Measurements from ENCODE around the gene TPM1. TPM values are rescaled to one million over a fixed set of nuclear protein-coding genes. Genes with fewer than 3 reads are reported as not detected.

TPM1 gene
- total and polyA plus RNA-seq, 2 experiments from 2014 or later, result 291 to 353 TPM

- WGBS (ENCODE audit: low lambda C conversion rate, missing lambda C conversion rate), result 51% methylated on average over 4 of the region's 4 CpGs
- no peaks in the 10 kb centered on the region for H3K27me3 ChIP-seq
- H2AFZ ChIP-seq, result no peak overlapping the region
- H3K9me2 ChIP-seq (replicated peaks; ENCODE audit: insufficient read depth), result no peaks in the 10 kb centered on the region
- DNase-seq (ENCODE audit: low spot score), result peak; percentile 43
- H3K9me3 ChIP-seq (ENCODE audit: low read depth), result no peaks in the 10 kb centered on the region
- H3K4me1 ChIP-seq (ENCODE audit: insufficient read depth), result peaks cover 63% of the 10 kb centered on the region
- H3K79me2 ChIP-seq, result peaks cover 94% of the 10 kb centered on the region
- peak overlapping the region; percentile 50 for H3K4me2 ChIP-seq
- no peak for TF ChIP-seq EZH2phosphoT487 (IDR thresholded peaks at IDR 0.05; ENCODE audit: low read depth, severe bottlenecking, unreplicated experiment)
- no peak for TF ChIP-seq EZH2 (IDR thresholded peaks at IDR 0.05; ENCODE audit: borderline replicate concordance)
- TF ChIP-seq CTCF (IDR thresholded peaks at IDR 0.05; ENCODE audit: poor library complexity), result no peak
- H4K20me1 ChIP-seq (ENCODE audit: insufficient read depth, poor library complexity, severe bottlenecking), result peaks cover 4% of the 10 kb centered on the region
- H3K27ac ChIP-seq, result peak overlapping the region; percentile 94
- H3K4me3 ChIP-seq, result no peak overlapping the region
- H3K36me3 ChIP-seq (replicated peaks; ENCODE audit: insufficient read depth, low read depth), result no peaks in the 10 kb centered on the region
These were observed 11.7 kb downstream of the TPM1 start for GRCh38 chr15:63054281-63054683.

GRCh38 chr15:63054985-63055384 lies 12.4 kb downstream of the TPM1 start:
- Histone ChIP-seq H3K27me3 (no peaks in the 10 kb centered on the region), H3K36me3 (replicated peaks; ENCODE audit: insufficient read depth, low read depth) (no peaks in the 10 kb centered on the region), H3K79me2 (peaks cover 87% of the 10 kb centered on the region), H3K9me3 (ENCODE audit: low read depth) (no peaks in the 10 kb centered on the region), H4K20me1 (ENCODE audit: insufficient read depth, poor library complexity, severe bottlenecking) (peaks cover 4% of the 10 kb centered on the region), H3K27ac (peak overlapping the region; percentile 94), H3K9me2 (replicated peaks; ENCODE audit: insufficient read depth) (no peaks in the 10 kb centered on the region), H2AFZ (no peak overlapping the region), H3K4me3 (no peak overlapping the region), H3K4me2 (peak overlapping the region; percentile 50), H3K4me1 (ENCODE audit: insufficient read depth) (peaks cover 62% of the 10 kb centered on the region)
- TF ChIP-seq EZH2 (IDR thresholded peaks at IDR 0.05; ENCODE audit: borderline replicate concordance), result no peak
- TF ChIP-seq EZH2phosphoT487 (IDR thresholded peaks at IDR 0.05; ENCODE audit: low read depth, severe bottlenecking, unreplicated experiment), result no peak
- no peak for TF ChIP-seq CTCF (IDR thresholded peaks at IDR 0.05; ENCODE audit: poor library complexity)
- DNase-seq (ENCODE audit: low spot score), result peak; percentile 40
- WGBS (ENCODE audit: low lambda C conversion rate, missing lambda C conversion rate), result 7% methylated on average over 1 of the region's 1 CpG

- Histone ChIP-seq H3K4me2 (no peak overlapping the region), H4K20me1 (ENCODE audit: insufficient read depth, poor library complexity, severe bottlenecking) (peaks cover 4% of the 10 kb centered on the region), H3K4me1 (ENCODE audit: insufficient read depth) (peaks cover 44% of the 10 kb centered on the region), H3K27me3 (no peaks in the 10 kb centered on the region), H3K79me2 (peaks cover 68% of the 10 kb centered on the region), H3K9me3 (ENCODE audit: low read depth) (no peaks in the 10 kb centered on the region), H3K4me3 (no peak overlapping the region), H3K27ac (no peak overlapping the region), H2AFZ (no peak overlapping the region), H3K9me2 (replicated peaks; ENCODE audit: insufficient read depth) (no peaks in the 10 kb centered on the region), H3K36me3 (replicated peaks; ENCODE audit: insufficient read depth, low read depth) (no peaks in the 10 kb centered on the region)
- DNase-seq (ENCODE audit: low spot score), result no peak
- WGBS (ENCODE audit: low lambda C conversion rate, missing lambda C conversion rate), result 77% methylated on average over 6 of the region's 6 CpGs
- TF ChIP-seq CTCF (IDR thresholded peaks at IDR 0.05; ENCODE audit: poor library complexity) (no peak), EZH2 (IDR thresholded peaks at IDR 0.05; ENCODE audit: borderline replicate concordance) (no peak), EZH2phosphoT487 (IDR thresholded peaks at IDR 0.05; ENCODE audit: low read depth, severe bottlenecking, unreplicated experiment) (no peak)
These were observed 14.3 kb downstream of the TPM1 start for GRCh38 chr15:63056829-63057228.
